Hematopoietic multipotent progenitor cell treated with erythropoietin and hydrocortisone succinate and interleukin-3 and kit ligand, for 6 days (in vitro differentiated cells): Measurements from ENCODE around the gene DNAH7.

Experiments
- DNase-seq: peaks from one replicate; pipeline ENCODE4 v3.0.0-alpha.2; 2015

The DNAH7 gene

GRCh38 chr2:195793881-195794280 is 274.8 kb downstream of the DNAH7 start:
- DNase-seq = no peak

- DNase-seq = no peak
These were observed 286.5 kb downstream of the DNAH7 start for GRCh38 chr2:195782156-195782555.

GRCh38 chr2:195779491-195779890 is 289.1 kb downstream of the DNAH7 start:
- peak; percentile 17 for DNase-seq

- DNase-seq = no peak
These were observed 298.7 kb downstream of the DNAH7 start for GRCh38 chr2:195769975-195770374.

GRCh38 chr2:195768431-195768830 is 300.2 kb downstream of the DNAH7 start:
- DNase-seq = no peak

GRCh38 chr2:195766691-195767090 is 301.9 kb downstream of the DNAH7 start:
- no peak for DNase-seq

- DNase-seq = no peak
These were observed 304.8 kb downstream of the DNAH7 start for GRCh38 chr2:195763866-195764265.

GRCh38 chr2:195759877-195760276 is 308.8 kb downstream of the DNAH7 start:
- no peak for DNase-seq

- DNase-seq = no peak
These were observed 309.8 kb downstream of the DNAH7 start for GRCh38 chr2:195758846-195759245.

GRCh38 chr2:195756218-195756942 is 312.3 kb downstream of the DNAH7 start:
- DNase-seq = no peak

- DNase-seq = no peak
These were observed 327.4 kb downstream of the DNAH7 start for GRCh38 chr2:195741191-195741590.

- DNase-seq = no peak
These were observed 330.9 kb downstream of the DNAH7 start for GRCh38 chr2:195737511-195738325.

GRCh38 chr2:195735347-195735746 is 333.3 kb downstream of the DNAH7 start:
- no peak for DNase-seq

GRCh38 chr2:195734931-195735330 is 333.7 kb downstream of the DNAH7 start:
- DNase-seq = no peak

GRCh38 chr2:195734395-195734794 is 334.2 kb downstream of the DNAH7 start:
- no peak for DNase-seq

GRCh38 chr2:195733831-195734230 is 334.8 kb downstream of the DNAH7 start:
- DNase-seq = no peak

GRCh38 chr2:195732574-195732973 is 336.1 kb downstream of the DNAH7 start:
- DNase-seq = no peak

GRCh38 chr2:195730912-195731311 is 337.7 kb downstream of the DNAH7 start:
- DNase-seq = no peak

GRCh38 chr2:195727106-195727505 is 341.5 kb downstream of the DNAH7 start:
- no peak for DNase-seq

GRCh38 chr2:195722075-195722474 is 346.6 kb downstream of the DNAH7 start:
- peak; percentile 11 for DNase-seq

- DNase-seq = no peak
These were observed 347.6 kb downstream of the DNAH7 start for GRCh38 chr2:195721042-195721441.

- DNase-seq = no peak
These were observed 352.2 kb downstream of the DNAH7 start for GRCh38 chr2:195716466-195716865.

- DNase-seq = no peak
These were observed 357.2 kb downstream of the DNAH7 start for GRCh38 chr2:195711478-195711877.
